Common myeloid progenitor, CD34-positive (primary cell): Measurements from ENCODE around the gene UQCR11.

Experiments
- CTCF ChIA-PET: fragments of 350-600 bp; sonication (Branson Sonifier 250); formaldehyde crosslinking; loops from one replicate; lab custom pipeline; 2021; ENCODE audit warnings: antibody characterized with exemption; lab: Charles Lee
- POLR2A ChIA-PET: fragments of 350-600 bp; sonication (Branson Sonifier 250); formaldehyde crosslinking; loops from one replicate; lab custom pipeline; 2021; ENCODE audit warnings: antibody characterized with exemption; lab: Charles Lee
- DNase-seq, 3 donors: peaks; one replicate each; pipeline versions ENCODE4 v3.0.0 to v3.0.0-alpha.2; 2013
- H3K27ac ChIP-seq, 2 experiments: 1 replicate in 1 of 2; 2 replicates in 1 of 2; pipeline ENCODE4 v1.7.0; 2013; ENCODE audit warnings: inconsistent platforms in 2 of 2, low read length in 2 of 2, mild to moderate bottlenecking in 2 of 2, low read depth in 1 of 2, moderate library complexity in 1 of 2; ENCODE audit not compliant: severe bottlenecking in 2 of 2, insufficient read depth in 1 of 2, poor library complexity in 1 of 2
- H3K27me3 ChIP-seq, 5 experiments: replicated peaks in 2 of 5; 1 replicate in 3 of 5; 2 replicates in 2 of 5; pipeline versions ENCODE4 v1.6.1 to v1.7.0; 2013; ENCODE audit warnings: low read length in 4 of 5, mild to moderate bottlenecking in 2 of 5, moderate library complexity in 2 of 5, inconsistent platforms in 1 of 5; ENCODE audit not compliant: insufficient read depth in 5 of 5, control insufficient read depth in 4 of 5
- H3K36me3 ChIP-seq, 4 experiments: 1 replicate in 2 of 4; 2 replicates in 2 of 4; pipeline versions ENCODE4 v1.6.1 to v1.7.0; 2013; ENCODE audit warnings: low read length in 3 of 4, control low read depth in 1 of 4, mild to moderate bottlenecking in 1 of 4; ENCODE audit not compliant: control insufficient read depth in 4 of 4, insufficient read depth in 4 of 4
- H3K4me1 ChIP-seq, 4 experiments: 1 replicate in 3 of 4; 2 replicates in 1 of 4; pipeline versions ENCODE4 v1.6.1 to v1.7.1; 2013; ENCODE audit warnings: low read length in 3 of 4, mild to moderate bottlenecking in 3 of 4, control low read depth in 1 of 4, inconsistent platforms in 1 of 4, moderate library complexity in 1 of 4; ENCODE audit not compliant: control insufficient read depth in 4 of 4, insufficient read depth in 4 of 4; ENCODE audit errors: control extremely low read depth in 1 of 4
- H3K4me3 ChIP-seq, 7 experiments: 1 replicate in 4 of 7; 2 replicates in 3 of 7; pipeline versions ENCODE4 v1.5.1 to v1.7.0; 2013; ENCODE audit warnings: mild to moderate bottlenecking in 7 of 7, low read length in 6 of 7, moderate library complexity in 6 of 7, inconsistent platforms in 2 of 7, low read depth in 2 of 7, control low read depth in 1 of 7; ENCODE audit not compliant: insufficient read depth in 4 of 7, control insufficient read depth in 1 of 7; ENCODE audit errors: extremely low read depth in 1 of 7
- H3K9me3 ChIP-seq, 5 experiments: 1 replicate in 4 of 5; 2 replicates in 1 of 5; pipeline versions ENCODE4 v1.6.1 to v1.7.1; 2013; ENCODE audit warnings: low read length in 4 of 5, mild to moderate bottlenecking in 2 of 5, inconsistent platforms in 1 of 5, low read depth in 1 of 5, moderate library complexity in 1 of 5; ENCODE audit not compliant: control insufficient read depth in 4 of 5, insufficient read depth in 2 of 5; ENCODE audit errors: control extremely low read depth in 1 of 5
- WGBS: methylation state at CpG from one replicate; pipeline ENCODE4 v1.1.5; 2013; ENCODE audit not compliant: insufficient coverage; 5-methylcytosine and 5-hydroxymethylcytosine counted together

The UQCR11 gene

GRCh38 chr19:1634938-1635243 lies 29.6 kb upstream of the UQCR11 start:
- no peak overlapping the region for H3K27ac ChIP-seq
- H3K4me1 ChIP-seq: no peaks in the 10 kb centered on the region
- no peaks in the 10 kb centered on the region for H3K9me3 ChIP-seq
- POLR2A ChIA-PET: no interaction called here
- 88% methylated on average over 5 of the region's 5 CpGs for WGBS
- no peaks in the 10 kb centered on the region for H3K27me3 ChIP-seq
- peaks cover 8 to 73% (median 53%) of the 10 kb centered on the region in 4 experiments for H3K36me3 ChIP-seq
- H3K4me3 ChIP-seq: no peak overlapping the region
- DNase-seq: no peak
- CTCF ChIA-PET: no interaction called here

GRCh38 chr19:1634242-1634937 lies 29.1 kb upstream of the UQCR11 start:
- Histone ChIP-seq H3K27me3 (no peaks in the 10 kb centered on the region), H3K9me3 (no peaks in the 10 kb centered on the region), H3K4me1 (no peaks in the 10 kb centered on the region), H3K36me3 (peaks cover 8 to 69% (median 51%) of the 10 kb centered on the region in 4 experiments), H3K4me3 (no peak overlapping the region), H3K27ac (no peak overlapping the region)
- CTCF ChIA-PET: no interaction called here
- no peak for DNase-seq
- WGBS: 95% methylated on average over 19 of the region's 19 CpGs
- POLR2A ChIA-PET: no interaction called here

GRCh38 chr19:1633269-1633826 lies 28.1 kb upstream of the UQCR11 start:
- DNase-seq: no peak
- WGBS: 93% methylated on average over 5 of the region's 11 CpGs
- H3K27ac ChIP-seq: no peak overlapping the region
- peaks cover 6 to 63% (median 42%) of the 10 kb centered on the region in 4 experiments for H3K36me3 ChIP-seq
- H3K4me3 ChIP-seq: no peak overlapping the region
- ChIA-PET CTCF (interaction anchor here (0.6 kb wide), 1 partner anchor 37 kb away, joined by 3 read pairs; no protein-coding TSS in a partner anchor), POLR2A (no interaction called here)
- H3K27me3 ChIP-seq: no peaks in the 10 kb centered on the region
- no peaks in the 10 kb centered on the region for H3K9me3 ChIP-seq
- no peaks in the 10 kb centered on the region for H3K4me1 ChIP-seq

- DNase-seq: no peak
- WGBS: 98% methylated on average over 15 of the region's 26 CpGs
- Histone ChIP-seq H3K9me3 (no peaks in the 10 kb centered on the region), H3K27ac (no peak overlapping the region), H3K4me1 (no peaks in the 10 kb centered on the region), H3K36me3 (peaks cover 6 to 58% (median 38%) of the 10 kb centered on the region in 4 experiments), H3K4me3 (no peak overlapping the region), H3K27me3 (no peaks in the 10 kb centered on the region)
- ChIA-PET CTCF (interaction anchor here (0.6 to 1.3 kb wide), 4 partner anchors 23 to 48 kb away, joined by 3 to 4 read pairs (median 3); no protein-coding TSS in a partner anchor), POLR2A (no interaction called here)
These were observed 27.4 kb upstream of the UQCR11 start for GRCh38 chr19:1632462-1633268.

- 98% methylated on average over 30 of the region's 31 CpGs for WGBS
- CTCF ChIA-PET: interaction anchor here (1.2 to 1.3 kb wide), 2 partner anchors 22 to 49 kb away, joined by 3 to 4 read pairs; no protein-coding TSS in a partner anchor
These were observed 26.4 kb upstream of the UQCR11 start for GRCh38 chr19:1631557-1632100.

GRCh38 chr19:1630811-1631210 lies 25.5 kb upstream of the UQCR11 start:
- H3K4me3 ChIP-seq: no peak overlapping the region
- ChIA-PET CTCF (no interaction called here), POLR2A (no interaction called here)
- H3K36me3 ChIP-seq: peaks cover 4 to 47% (median 34%) of the 10 kb centered on the region in 4 experiments
- H3K27ac ChIP-seq: no peak overlapping the region
- no peak for DNase-seq
- H3K9me3 ChIP-seq: no peaks in the 10 kb centered on the region
- 98% methylated on average over 16 of the region's 17 CpGs for WGBS
- no peaks in the 10 kb centered on the region for H3K4me1 ChIP-seq
- H3K27me3 ChIP-seq: no peaks in the 10 kb centered on the region

More at GRCh38 chr19:1631557-1632100, 26.4 kb upstream of the UQCR11 start:
- Histone ChIP-seq H3K27ac (no peak overlapping the region), H3K27me3 (no peaks in the 10 kb centered on the region), H3K4me3 (no peak overlapping the region), H3K9me3 (no peaks in the 10 kb centered on the region), H3K4me1 (no peaks in the 10 kb centered on the region), H3K36me3 (peaks cover 4 to 53% (median 37%) of the 10 kb centered on the region in 4 experiments)
- DNase-seq: no peak
- POLR2A ChIA-PET: no interaction called here
